ENCODE results near the gene FRAT2. TPM values are rescaled to one million over a fixed set of nuclear protein-coding genes. Genes with fewer than 3 reads are reported as not detected.

FRAT2 gene, protein sequence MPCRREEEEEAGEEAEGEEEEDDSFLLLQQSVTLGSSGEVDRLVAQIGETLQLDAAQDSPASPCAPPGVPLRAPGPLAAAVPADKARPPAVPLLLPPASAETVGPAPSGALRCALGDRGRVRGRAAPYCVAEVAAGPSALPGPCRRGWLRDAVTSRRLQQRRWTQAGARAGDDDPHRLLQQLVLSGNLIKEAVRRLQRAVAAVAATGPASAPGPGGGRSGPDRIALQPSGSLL
- 8.4 TPM for total RNA-seq
- long read RNA-seq, transcript FRAT2-201 (1 exons, 2,213 nt): major isoform, 73 of 73 reads
- long read RNA-seq, partial matches to known transcripts: 0 of 73 reads
- long read RNA-seq, other reads (novel, unspliced or antisense): 0 of 73 reads

DNA sequence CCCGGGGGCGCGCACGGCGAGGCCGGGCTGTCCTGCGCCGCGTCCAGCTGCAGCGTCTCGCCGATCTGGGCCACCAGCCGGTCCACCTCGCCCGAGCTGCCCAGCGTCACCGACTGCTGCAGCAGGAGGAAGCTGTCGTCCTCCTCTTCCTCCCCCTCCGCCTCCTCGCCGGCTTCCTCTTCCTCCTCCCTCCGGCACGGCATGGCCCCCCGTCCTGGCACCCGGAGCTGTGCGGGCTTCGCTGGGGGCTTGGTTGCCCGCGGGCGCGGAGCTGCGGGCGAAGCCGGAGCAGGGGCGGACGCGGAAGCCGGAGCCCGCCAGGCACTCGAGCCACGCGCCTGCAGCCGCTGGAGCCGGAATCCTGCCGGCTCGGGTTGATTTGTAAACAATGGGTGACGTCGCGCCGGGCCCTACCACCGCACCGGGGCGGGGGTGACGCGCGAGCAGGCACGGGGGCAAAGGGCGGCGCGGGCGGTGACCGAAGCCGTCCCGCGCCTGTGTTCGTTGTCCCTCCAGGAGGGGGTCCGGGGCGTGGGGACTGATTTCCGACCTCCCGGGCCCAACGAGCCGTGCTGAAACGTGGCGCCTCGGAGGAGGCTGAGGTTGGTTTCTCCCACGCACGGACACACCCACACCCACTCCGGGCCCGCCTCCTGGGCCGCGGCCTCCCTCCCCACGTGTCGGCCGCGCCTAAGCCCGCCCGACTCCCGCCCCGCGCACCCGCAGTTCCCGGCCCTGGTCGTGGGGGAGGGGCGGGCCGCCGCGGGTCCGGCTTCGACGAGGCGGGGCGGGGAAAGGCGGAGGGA is at the start of gene FRAT2:
Gene FRAT2, minus strand, starts transcription at position 360 of the 806 bp plus-strand sequence. Its CDS starts 157 bp downstream, at position 203.
- DNase-seq: peak; percentile 95
- intact Hi-C loops (cut with DNase I): no loop called here
- peak; percentile 98 for ATAC-seq (ENCODE audit: poor library complexity)

DNA sequence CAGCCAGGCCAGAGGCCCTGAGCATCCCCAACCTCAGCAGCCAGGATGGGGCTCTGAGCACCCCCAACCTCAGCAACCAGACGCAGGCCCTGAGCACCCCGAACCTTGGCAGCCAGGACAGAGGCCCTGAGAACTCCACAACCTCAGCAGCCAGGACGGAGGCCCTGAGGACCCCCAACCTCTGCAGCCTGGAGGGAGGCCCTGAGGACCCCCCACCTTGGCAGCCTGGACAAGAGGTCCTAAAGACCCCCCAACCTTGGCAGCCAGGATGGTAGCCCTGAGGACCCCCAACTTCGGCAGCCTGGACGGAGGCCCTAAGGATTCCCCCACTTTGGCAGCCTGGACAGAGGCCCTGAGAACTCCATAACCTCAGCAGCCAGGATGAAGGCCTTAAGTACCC is 49.6 kb upstream of the FRAT2 start:
- no peak for DNase-seq
- no peak for ATAC-seq (ENCODE audit: poor library complexity)
- intact Hi-C loops (cut with DNase I): no loop called here

DNA sequence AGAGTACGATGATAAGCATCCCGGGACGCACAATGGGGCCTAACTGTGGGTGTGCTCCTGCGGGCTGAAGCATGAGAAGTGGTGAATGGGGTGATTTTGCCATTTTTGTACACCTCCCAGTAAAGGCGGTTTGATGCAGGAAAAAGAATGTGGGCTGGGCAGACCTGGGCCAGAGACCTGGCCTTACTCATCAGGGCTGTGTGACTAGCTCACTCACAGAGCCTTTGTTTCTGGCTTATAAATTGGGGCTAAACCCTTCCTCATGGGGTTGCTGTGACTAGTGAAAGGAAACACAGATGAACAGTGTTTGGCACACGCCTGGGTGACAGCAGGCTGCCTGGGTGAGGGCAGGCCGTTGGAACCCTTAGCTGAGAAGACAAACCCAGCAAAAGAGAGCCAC is 48.6 kb upstream of the FRAT2 start:
- ATAC-seq (ENCODE audit: poor library complexity) (no peak), DNase-seq (no peak)
- intact Hi-C loops (cut with DNase I): no loop called here

DNA sequence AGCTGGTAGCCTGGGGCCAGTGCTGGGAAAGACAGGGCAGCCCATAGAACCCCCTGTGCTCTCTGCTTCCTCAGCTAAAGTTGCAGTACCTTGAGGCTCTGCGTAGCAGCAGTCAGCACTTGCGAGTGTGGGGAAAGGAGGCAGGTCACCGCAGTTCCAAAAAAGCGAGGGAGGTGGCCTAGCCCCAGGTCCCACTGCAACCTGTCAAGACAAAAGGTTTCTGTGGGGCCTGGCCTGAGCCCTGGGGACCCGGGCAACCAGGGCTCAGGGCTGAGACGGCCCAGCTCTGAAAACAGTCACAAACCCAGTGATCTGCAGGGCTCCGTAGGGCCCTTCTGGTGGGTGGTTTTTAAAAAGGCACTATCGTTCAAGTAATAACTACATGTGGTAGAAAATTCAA is 47.1 kb upstream of the FRAT2 start:
- DNase-seq (no peak), ATAC-seq (ENCODE audit: poor library complexity) (no peak)
- intact Hi-C loops (cut with DNase I): no loop called here

DNA sequence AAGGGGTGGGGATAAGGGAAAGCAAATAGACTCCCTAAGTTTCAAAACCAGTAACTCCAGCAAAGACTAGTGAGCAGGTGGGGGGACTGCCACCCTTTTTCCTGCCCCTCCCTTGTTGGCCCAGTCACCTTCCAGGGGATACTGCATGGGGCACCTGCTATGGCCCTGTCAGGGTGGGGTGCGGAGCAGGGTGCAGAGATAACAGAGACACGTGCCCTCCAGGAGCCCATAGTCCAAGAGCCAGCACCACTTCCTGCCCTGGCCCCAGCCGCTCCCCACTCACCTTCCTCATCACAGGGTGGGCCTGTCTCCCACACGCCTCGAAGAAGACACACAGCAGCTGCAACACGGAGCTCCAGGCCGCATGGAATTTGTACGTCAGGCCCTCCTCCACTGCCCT is 46.0 kb upstream of the FRAT2 start:
- no peak for ATAC-seq (ENCODE audit: poor library complexity)
- DNase-seq: no peak
- intact Hi-C loops (cut with DNase I): no loop called here

DNA sequence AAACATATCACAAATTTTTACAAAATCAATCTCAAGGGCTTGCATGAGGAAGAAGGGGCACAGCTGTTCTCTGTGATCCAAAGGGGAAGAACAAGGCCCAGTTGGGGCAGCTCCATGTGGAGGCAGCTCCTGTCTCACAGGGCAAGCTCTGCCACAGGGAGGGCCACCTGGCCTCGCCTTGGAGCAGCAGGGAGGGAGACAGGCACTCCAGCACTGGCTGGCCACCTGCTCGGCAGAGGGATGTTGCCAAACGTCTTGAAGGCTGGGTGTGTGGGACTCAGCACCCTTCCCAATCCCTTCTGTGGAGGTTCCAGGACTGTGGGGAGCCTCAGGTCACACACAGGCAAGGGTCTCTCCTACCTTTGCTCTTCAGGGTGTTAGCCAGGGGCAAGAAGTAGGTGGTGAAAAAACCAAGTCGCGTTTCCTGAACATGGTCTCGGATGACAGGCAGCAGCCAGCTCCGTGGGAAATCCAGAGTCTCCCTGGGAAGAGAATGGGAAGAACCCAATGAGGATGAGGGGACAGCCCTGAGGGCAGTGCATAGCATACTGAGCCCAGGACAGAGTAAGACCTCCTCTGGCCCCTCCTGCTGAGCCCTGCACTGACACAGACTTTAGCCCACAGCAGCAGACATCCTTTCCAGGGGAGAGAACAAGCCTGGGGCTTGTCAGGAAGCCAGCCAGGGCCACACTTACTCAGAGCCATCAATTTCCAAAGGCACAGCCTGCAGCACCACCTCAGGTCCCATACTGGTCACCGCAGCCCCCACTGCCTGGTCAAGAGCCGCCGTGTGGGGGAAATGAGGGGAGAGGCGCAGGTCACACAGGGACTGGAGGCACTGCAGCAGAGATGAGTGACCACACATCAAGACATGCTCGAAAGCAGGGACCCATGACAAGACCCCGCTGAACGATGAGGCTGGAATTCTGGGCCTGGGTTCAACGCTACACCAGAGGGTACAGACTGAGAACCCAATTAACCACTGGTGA is 44.7 kb upstream of the FRAT2 start:
- DNase-seq (no peak), ATAC-seq (ENCODE audit: poor library complexity) (no peak)
- intact Hi-C loops (cut with DNase I): no loop called here

DNA sequence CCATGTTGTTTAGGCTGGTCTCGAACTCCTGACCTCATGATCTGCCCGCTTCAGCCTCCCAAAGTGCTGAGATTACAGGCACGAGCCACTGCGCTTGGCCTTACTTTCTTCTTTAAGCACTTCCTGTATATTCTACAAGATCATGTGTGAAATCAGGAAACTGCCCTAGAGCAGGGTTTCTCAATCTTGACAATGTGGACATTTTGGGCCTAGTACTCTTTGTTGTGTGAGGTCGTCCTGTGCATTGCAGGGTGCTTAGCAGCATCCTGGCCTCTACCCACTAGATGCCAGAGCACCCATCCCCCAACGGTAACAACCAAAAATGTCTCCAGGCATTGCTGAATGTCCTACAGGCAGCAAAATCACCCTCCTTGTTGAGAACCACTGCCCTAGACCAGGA is 41.9 kb upstream of the FRAT2 start:
- no peak for DNase-seq
- intact Hi-C loops (cut with DNase I): no loop called here
- no peak for ATAC-seq (ENCODE audit: poor library complexity)

DNA sequence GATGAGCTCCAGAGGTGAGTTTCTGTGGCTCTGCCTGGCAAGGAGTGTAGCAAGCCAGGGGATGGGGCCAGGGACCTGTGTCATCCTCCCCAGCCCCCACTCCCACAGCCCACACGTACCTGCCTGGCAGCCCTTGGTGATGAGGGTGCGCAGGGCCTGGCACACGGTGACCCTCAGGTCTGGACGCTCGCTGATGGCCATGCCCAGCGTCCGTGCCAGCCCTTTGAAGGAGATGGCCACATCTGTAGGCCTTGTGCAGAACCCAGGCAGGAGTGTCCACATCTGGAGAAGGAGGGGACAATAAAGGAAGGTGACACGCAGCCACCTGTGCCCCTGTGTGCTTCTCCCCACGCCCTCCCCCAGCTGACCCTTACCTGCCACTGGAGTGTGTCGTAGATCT is 38.9 kb upstream of the FRAT2 start:
- ATAC-seq (ENCODE audit: poor library complexity) (no peak), DNase-seq (no peak)
- intact Hi-C loops (cut with DNase I): no loop called here

DNA sequence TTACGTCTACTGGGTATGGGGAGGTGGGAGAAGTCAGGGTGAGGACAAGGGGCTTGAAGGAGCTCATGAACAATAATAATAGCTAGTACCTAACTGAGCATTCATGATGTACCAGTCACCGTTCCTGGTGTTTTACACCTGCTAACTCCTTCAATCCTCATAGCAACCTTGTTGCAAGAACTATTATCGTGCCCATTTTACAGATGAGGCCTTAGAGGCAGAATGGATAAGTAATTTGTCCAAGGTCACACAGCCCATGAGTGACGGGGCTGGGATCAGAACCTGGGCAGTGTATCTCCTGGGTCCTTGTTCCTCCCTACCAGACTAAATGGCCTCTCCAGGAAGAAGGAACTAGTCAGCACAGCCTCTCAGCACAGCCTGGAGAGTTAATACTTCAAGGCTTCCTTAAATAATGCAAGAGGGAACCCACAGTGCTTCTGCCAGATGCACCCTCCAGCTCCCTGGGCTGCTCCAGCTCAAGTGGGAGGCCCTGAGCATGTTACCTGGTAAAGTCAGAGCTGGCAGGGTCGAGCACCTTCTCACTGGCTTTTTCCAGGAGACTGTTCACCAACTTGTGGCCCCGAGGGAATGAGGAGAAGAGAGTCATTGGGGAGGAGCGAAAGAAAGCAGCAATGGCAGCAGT is 37.8 kb upstream of the FRAT2 start:
- intact Hi-C loops (cut with DNase I): no loop called here
- DNase-seq (no peak), ATAC-seq (ENCODE audit: poor library complexity) (peak; percentile 51)

DNA sequence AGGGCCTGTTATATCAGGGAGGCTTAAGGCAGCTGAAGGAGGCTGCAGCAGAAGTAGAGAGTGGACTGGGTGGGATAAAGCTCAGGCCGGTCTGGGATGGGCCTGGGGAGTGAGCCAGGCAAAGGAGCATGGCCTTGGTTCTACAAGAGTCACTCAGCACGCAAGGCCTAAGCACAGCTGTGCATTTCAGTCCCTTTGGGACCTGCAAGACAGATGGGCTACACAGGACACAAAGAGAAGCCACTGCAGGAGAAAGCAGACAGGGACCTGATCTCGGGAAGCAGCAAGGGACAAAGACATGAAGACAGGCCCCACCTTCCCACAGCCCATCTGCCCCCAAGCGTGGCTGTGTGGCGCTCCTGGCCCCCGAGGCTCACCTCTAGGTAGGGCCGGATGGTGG is 37.2 kb upstream of the FRAT2 start:
- ATAC-seq (ENCODE audit: poor library complexity) (no peak), DNase-seq (no peak)
- intact Hi-C loops (cut with DNase I): no loop called here

DNA sequence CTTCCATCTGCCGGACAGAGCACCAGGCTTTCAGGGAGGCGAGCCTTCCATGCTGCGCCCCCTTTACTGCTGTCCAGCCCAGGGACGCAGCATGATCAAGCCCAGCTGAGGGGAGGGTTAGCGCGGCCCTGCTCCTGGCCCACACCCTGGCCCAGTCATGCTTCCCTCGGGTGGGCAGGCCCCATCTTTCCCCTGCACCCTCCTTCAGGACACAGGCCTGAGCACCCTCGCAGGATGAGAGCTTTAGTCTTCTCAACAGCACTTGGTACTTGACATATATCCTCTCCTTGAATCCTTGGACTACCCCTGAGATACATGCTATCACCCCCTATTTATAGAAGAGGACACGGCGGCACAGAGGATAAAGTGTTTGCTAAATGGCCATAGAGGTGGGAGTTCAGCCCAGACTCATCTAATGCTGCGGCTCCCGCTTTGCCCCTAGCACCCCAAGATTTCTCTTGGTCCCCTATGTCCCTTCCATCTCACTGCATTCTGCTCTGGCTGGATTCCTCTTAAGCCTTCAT is 32.7 kb upstream of the FRAT2 start:
- ATAC-seq (ENCODE audit: poor library complexity) (peak; percentile 7), DNase-seq (no peak)
- intact Hi-C loops (cut with DNase I): no loop called here

DNA sequence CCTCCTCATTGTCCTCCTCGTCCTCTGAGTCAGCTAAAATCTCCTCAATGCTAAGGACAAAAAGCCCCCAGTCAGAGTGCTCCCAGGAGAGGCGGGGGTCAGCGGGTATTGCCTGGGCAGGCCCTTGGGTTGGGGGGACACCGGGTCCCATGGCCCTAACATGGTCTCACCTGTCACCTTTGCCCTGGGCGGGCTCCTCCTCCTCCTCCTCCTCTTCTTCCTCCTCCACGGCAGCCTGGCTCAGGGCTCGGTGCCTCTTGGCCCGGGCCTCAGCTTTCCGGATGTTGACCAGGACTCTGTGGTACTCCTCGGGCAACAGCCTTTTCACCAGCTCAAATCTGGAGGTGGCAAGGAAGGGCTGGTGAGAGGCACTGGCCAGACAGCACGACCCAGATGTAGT is 32.0 kb upstream of the FRAT2 start:
- no peak for DNase-seq
- no peak for ATAC-seq (ENCODE audit: poor library complexity)
- intact Hi-C loops (cut with DNase I): no loop called here

DNA sequence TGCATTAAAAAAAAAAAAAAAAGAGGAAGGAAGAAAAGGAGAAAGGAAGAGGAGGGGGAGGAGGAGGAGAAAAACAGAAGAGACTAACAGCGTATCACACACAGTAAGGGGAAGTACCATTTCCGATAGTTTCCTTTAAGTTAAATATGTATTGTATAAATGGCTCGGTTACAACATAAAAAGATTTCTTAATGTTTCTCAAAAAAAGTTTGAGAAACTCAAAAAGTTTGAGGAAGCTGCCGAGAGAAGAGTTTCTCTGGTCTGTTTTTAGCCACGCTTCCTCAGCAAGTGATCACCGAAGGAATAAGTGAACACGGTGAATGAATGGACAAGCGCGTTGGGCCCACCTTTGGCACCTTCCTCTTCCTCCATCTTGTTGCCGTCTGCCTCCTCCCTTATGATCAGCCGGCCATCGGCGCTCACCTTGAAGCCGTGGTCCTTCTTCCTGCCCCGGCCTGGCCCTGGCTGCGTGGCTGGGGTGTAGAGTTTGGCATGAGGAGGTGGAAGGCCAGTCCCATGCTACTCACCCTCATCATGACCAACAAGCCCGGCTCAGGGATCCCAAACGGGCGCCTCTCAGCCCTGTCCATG is 31.3 kb upstream of the FRAT2 start:
- intact Hi-C loops (cut with DNase I): no loop called here
- DNase-seq (peak; percentile 51), ATAC-seq (ENCODE audit: poor library complexity) (peak; percentile 50)

DNA sequence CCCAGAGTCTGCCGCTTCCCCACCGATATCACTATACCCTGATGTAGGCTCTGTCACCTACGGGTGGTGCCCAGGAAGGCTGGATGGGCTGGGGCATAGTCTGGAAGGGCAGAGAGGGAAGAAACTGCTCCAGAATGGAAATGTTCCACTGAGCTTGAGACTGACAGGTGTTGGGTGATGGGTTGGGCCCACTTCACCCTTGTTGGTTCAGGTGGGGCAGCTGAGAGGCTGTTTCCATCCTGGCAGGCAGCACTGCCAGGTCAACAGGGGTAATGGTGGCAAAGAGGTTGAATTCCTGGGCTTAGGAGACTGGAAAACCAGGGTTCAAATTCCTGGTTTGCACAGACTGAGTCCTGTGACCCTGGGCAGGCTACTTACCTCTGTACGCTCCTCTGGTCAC is 28.5 kb upstream of the FRAT2 start:
- ATAC-seq (ENCODE audit: poor library complexity) (no peak), DNase-seq (no peak)
- intact Hi-C loops (cut with DNase I): no loop called here

DNA sequence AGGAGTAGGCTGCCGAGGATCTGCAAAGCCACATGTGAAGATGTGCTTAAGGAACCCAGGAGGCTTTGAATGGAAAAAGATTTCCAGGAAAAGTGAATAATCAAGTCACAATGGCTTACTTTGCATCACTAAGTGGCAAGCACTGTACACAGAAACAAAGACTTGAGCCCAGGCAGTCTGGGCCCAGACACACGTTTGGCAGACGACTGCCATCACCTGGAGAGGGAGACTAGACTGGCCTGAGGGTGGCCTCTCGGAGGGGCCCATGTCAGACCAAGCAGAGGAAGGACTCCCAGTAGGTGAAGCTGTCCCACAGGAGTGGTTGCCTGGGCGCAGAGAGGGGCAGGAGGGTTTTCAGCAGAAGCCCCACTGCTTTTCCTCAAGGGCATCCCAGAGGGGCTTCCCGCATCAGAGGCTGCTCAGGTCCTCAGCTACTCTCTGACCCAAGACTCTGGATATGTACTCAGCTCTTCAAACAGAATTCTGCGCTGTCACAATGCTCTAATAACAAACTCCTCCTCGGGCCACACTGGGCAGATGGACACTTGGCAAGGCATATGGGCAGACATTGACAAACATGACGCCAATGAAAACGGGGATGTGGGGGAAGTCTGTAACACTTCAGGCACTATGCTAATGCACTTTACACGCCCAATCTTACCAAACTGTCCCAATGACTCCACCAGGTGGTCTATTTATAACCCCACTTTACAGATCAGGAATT is 27.9 kb upstream of the FRAT2 start:
- ATAC-seq (ENCODE audit: poor library complexity) (no peak), DNase-seq (no peak)
- intact Hi-C loops (cut with DNase I): no loop called here

DNA sequence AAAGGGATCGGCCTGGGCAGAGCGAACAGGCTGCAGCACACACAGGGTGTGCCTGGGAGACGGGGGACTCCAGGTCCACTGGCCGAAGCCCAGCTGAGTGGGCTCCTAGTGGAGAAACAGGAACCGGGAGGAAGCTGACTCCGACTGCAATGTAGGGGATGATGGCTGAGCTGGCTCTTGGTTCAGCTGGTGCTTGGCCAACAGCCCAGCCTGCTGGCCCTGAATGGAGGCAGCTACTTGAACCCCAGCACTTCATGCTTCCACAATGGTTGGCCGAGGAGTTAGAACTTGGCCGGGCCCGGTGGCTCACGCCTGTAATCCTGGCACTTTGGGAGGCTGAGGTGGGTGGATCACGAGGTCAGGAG is 27.0 kb upstream of the FRAT2 start:
- peak; percentile 34 for ATAC-seq (ENCODE audit: poor library complexity)
- intact Hi-C loops (cut with DNase I): no loop called here
- DNase-seq: peak; percentile 62

DNA sequence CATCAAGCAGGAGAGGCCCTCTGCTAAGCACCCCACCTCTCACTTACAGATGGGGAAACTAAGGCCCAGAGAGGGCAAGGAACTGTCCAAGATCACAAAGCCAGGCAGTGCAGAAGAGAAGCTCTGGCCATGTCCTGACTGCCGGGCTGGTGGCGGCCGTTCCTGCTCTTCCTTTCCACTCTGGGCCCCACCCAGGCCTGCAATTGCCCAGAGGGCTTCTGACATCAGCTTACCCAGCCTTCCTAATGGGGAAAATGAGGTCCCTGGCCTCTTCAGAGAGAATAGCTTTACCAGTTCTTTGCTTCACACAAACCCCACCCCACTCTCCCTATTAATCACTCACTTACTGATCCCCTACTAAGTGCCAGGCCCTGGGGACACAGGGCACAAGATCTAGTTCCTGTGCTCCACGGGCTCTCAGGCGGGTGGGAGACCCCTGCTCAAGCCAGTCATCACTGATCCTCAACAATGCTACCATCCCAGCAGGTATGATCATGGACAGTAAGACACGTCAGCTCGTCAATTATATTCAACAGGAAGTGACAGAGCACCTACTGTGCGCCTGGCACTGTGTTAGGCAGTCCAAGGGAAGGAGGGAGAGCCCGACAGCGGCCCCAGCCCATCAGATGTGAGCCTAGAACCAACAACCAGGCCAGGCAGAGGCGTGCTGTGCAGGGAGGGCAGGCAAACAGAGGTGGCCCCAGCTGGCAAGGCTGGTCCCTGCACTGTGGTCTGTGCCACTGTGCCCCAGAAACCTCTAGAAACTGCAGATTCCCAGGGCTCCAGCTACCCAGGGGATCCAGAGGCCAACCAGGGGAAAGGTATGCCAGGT is 26.4 kb upstream of the FRAT2 start:
- intact Hi-C loops (cut with DNase I): no loop called here
- ATAC-seq (ENCODE audit: poor library complexity) (no peak), DNase-seq (no peak)
